Uterus (tissue), 4 donors: ENCODE results near the gene MPP3. TPM values are rescaled to one million over a fixed set of nuclear protein-coding genes. Genes with fewer than 3 reads are reported as not detected.

Experiments
- DNase-seq, 2 donors: peaks; one replicate each; pipeline ENCODE4 v3.0.0-alpha.2; 2019 to 2020
- H3K27ac ChIP-seq, 2 donors: fragments of 200-600 bp; sonication (generic); 1 replicate in 1 of 2; 2 replicates in 1 of 2; pipeline ENCODE4 v1.5.1; 2016 to 2018
- H3K27me3 ChIP-seq, 2 donors: fragments of 200-600 bp; sonication (generic); one replicate each; pipeline ENCODE4 v1.5.1; 2018 to 2019; ENCODE audit warnings: control low read depth in 1 of 2
- H3K36me3 ChIP-seq, 2 donors: fragments of 200-600 bp; sonication (generic); one replicate each; pipeline ENCODE4 v1.5.1; 2019; ENCODE audit warnings: control low read depth in 1 of 2
- H3K4me1 ChIP-seq, 2 donors: fragments of 200-600 bp; sonication (generic); one replicate each; pipeline ENCODE4 v1.5.1; 2018 to 2019; ENCODE audit warnings: control low read depth in 1 of 2
- H3K4me3 ChIP-seq, 2 donors: fragments of 200-600 bp; sonication (generic); 1 replicate in 1 of 2; 2 replicates in 1 of 2; pipeline ENCODE4 v1.5.1; 2018 to 2019; ENCODE audit warnings: mild to moderate bottlenecking in 1 of 2
- H3K9me3 ChIP-seq, 2 donors: fragments of 200-600 bp; sonication (generic); one replicate each; pipeline ENCODE4 v1.5.1; 2019; ENCODE audit warnings: control low read depth in 1 of 2
- POLR2A ChIP-seq, 2 donors: fragments of 450-650 bp; IDR thresholded peaks; one replicate each; pipeline ENCODE4 v1.6.1; 2016; ENCODE audit warnings: antibody characterized with exemption in 2 of 2, mild to moderate bottlenecking in 1 of 2, moderate library complexity in 1 of 2
- intact Hi-C: fragments of 100-400 bp; cut with DNase I; formaldehyde crosslinking; loops from one replicate; pipeline ENCODE4 v1.15.1; 2023; ENCODE audit warnings: low total_unique reads
- total RNA-seq, 4 donors: library from RNA; depleted of rRNA in 3 of 4; stranded (reverse); fragments of >200 nt in 3 of 4; gene quantifications; one replicate each; pipeline versions ENCODE4 v1.1.0 to v1.2.4, GENCODE V29; 2014 to 2023
- TF ChIP-seq, protein P1 (sequence below), 4 experiments: fragments of 200-600 bp in 2 of 4; fragments of 450-650 bp in 2 of 4; sonication (generic) in 2 of 4; IDR thresholded peaks; one replicate each; pipeline ENCODE4 v1.5.1; 2016 to 2019; ENCODE audit warnings: antibody characterized with exemption in 4 of 4, mild to moderate bottlenecking in 2 of 4, moderate library complexity in 1 of 4
- donor health status: DM: yes; HTN: yes; CAD: no.

MPP3 gene
- total RNA-seq, 4 donors from 2014 or later = 5.6 to 21.2 (median 15.8) TPM

DNA sequence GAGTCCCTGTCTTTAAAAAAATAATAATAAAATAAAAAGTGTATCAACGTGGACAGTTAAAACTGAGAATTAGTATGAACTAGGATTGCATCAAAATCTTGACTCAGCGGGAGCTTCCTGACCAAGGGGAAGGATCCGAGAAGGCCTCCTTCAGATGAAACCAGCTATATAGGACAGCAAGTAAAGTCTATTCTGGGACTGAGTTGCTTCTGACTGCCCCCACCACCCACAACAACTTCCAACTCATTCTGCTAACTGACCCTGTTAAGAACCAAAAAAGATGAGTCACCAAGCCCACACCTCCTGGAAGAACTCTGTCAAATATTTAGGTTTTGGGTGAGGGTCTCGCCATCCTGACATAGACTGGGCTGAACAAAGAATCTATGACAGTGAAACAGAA, 24.9 kb downstream of the MPP3 start:
- no peaks in the 10 kb centered on the region for H3K27me3 ChIP-seq
- no peaks in the 10 kb centered on the region for H3K9me3 ChIP-seq
- intact Hi-C loops = no loop called here
- H3K4me1 ChIP-seq = no peaks in the 10 kb centered on the region
- no peak for DNase-seq
- no peak overlapping the region for H3K4me3 ChIP-seq
- no peak overlapping the region for H3K27ac ChIP-seq
- H3K36me3 ChIP-seq = no peaks in the 10 kb centered on the region
- no peak for TF ChIP-seq POLR2A (IDR thresholded peaks at IDR 0.05)
- TF ChIP-seq, protein P1, sequence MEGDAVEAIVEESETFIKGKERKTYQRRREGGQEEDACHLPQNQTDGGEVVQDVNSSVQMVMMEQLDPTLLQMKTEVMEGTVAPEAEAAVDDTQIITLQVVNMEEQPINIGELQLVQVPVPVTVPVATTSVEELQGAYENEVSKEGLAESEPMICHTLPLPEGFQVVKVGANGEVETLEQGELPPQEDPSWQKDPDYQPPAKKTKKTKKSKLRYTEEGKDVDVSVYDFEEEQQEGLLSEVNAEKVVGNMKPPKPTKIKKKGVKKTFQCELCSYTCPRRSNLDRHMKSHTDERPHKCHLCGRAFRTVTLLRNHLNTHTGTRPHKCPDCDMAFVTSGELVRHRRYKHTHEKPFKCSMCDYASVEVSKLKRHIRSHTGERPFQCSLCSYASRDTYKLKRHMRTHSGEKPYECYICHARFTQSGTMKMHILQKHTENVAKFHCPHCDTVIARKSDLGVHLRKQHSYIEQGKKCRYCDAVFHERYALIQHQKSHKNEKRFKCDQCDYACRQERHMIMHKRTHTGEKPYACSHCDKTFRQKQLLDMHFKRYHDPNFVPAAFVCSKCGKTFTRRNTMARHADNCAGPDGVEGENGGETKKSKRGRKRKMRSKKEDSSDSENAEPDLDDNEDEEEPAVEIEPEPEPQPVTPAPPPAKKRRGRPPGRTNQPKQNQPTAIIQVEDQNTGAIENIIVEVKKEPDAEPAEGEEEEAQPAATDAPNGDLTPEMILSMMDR (IDR thresholded peaks at IDR 0.05) = no peak

DNA sequence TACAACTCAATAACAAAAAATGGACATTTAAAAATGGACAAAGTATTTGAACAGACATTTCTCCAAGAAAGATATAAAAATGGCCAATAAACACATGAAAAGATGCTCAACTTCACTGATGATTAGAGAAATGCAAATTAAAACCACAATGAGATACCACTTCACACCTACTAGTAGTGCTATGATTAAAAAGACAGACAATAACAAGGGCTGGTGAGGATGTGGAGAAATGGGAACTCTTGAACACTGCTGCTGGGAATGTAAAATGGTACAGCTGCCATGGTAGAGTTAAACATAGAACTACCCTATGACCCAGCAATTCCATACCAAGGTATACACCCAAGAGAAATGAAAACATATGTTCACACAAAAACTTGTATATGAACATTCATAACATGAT, 27.8 kb downstream of the MPP3 start:
- Histone ChIP-seq H3K4me3 (no peak overlapping the region), H3K9me3 (no peaks in the 10 kb centered on the region), H3K36me3 (no peaks in the 10 kb centered on the region), H3K27ac (no peak overlapping the region), H3K4me1 (no peaks in the 10 kb centered on the region), H3K27me3 (no peaks in the 10 kb centered on the region)
- no peak for TF ChIP-seq POLR2A (IDR thresholded peaks at IDR 0.05)
- TF ChIP-seq, protein P1 (IDR thresholded peaks at IDR 0.05) = no peak
- intact Hi-C loops = no loop called here
- DNase-seq = no peak

DNA sequence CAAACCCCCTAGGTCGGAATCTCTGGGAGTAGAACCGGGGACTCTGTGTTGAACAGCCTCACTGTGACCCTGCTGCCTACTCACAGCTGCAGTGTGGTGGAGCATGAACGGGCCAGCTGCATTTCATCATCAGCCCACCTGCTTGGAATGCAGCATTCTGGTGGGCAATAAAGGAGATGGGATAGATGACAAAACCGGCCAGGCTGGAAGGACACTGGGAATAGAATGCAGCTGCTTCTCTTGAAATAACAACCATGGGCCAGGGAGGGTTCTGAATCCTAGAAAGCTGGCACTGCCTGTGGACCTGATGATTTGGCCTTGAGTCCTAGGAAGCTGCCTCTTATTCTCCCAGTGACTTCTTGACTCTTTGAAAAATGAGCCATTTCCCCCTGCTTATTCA, 29.2 kb downstream of the MPP3 start:
- no peaks in the 10 kb centered on the region for H3K9me3 ChIP-seq
- H3K27me3 ChIP-seq = no peaks in the 10 kb centered on the region
- no peaks in the 10 kb centered on the region for H3K36me3 ChIP-seq
- H3K4me1 ChIP-seq = no peaks in the 10 kb centered on the region
- TF ChIP-seq, protein P1 (IDR thresholded peaks at IDR 0.05) = no peak
- TF ChIP-seq POLR2A (IDR thresholded peaks at IDR 0.05) = no peak
- H3K4me3 ChIP-seq = no peak overlapping the region
- no peak for DNase-seq
- no peak overlapping the region for H3K27ac ChIP-seq
- intact Hi-C loops = no loop called here

DNA sequence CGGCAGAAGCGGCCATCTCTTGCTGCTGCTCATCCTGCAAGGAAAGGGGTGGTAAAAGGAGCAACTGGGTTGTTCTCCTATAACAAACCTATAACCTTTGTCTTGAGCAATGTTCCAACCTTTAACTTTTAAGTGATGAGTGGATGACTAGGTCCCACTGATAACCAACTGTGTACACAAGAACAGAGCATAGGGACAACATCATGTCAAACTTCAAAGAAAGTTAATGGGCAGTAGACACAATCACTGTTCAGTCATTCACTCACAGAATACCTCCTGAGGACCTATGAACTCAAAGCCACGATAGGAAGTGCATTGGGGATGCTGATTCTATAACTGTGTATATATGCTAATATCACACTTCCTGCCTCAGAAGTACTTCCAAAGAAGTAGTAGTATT, 31.1 kb downstream of the MPP3 start:
- Histone ChIP-seq H3K9me3 (no peaks in the 10 kb centered on the region), H3K27me3 (no peaks in the 10 kb centered on the region), H3K27ac (no peak overlapping the region), H3K4me3 (no peak overlapping the region), H3K36me3 (no peaks in the 10 kb centered on the region), H3K4me1 (no peaks in the 10 kb centered on the region)
- intact Hi-C loops = no loop called here
- TF ChIP-seq POLR2A (IDR thresholded peaks at IDR 0.05) = no peak
- TF ChIP-seq, protein P1 (IDR thresholded peaks at IDR 0.05) = no peak
- no peak for DNase-seq

DNA sequence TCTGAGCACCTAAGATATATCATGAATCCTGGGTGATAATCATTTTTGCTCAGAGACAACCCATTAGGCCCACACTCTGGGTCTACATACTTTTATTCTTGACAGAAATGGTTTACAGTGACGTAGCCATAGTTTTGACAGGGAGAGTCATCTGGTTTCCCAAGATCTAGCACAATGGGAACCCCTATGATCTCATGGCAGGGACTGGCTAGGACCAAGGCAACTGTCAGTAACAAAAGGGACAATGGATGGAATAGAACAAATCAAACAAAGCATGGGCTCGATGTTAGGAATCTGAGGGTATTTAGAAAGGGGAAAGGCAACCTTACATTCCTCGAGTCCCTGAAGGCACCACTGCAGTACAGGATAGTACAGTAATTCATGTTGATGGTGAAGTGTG, 32.2 kb downstream of the MPP3 start:
- intact Hi-C loops = no loop called here

More for the DNA sequence above, 32.2 kb downstream of the MPP3 start:
- no peak for TF ChIP-seq POLR2A (IDR thresholded peaks at IDR 0.05)
- TF ChIP-seq, protein P1 (IDR thresholded peaks at IDR 0.05) = no peak
- Histone ChIP-seq H3K9me3 (no peaks in the 10 kb centered on the region), H3K27me3 (no peaks in the 10 kb centered on the region), H3K27ac (no peak overlapping the region), H3K36me3 (no peaks in the 10 kb centered on the region), H3K4me3 (no peak overlapping the region), H3K4me1 (no peaks in the 10 kb centered on the region)
- no peak for DNase-seq
